ENCODE results near the gene MARCHF6. TPM values are rescaled to one million over a fixed set of nuclear protein-coding genes. Genes with fewer than 3 reads are reported as not detected.
"Not testable (repeated sequence)": the region's sequence is repeated elsewhere in the genome, so short reads cannot be mapped to it uniquely, and the experiment has no call there.

MARCHF6 gene
- polyA plus RNA-seq, 3 donors = 155 to 217 (median 204) TPM

- not testable (repeated sequence) for DNase-seq
These were observed 17.9 kb downstream of the MARCHF6 start for GRCh38 chr5:10371369-10371768.

- no peak for DNase-seq
These were observed 19.5 kb downstream of the MARCHF6 start for GRCh38 chr5:10372726-10373709.

- DNase-seq = no peak
These were observed 20.8 kb downstream of the MARCHF6 start for GRCh38 chr5:10374046-10375022.

GRCh38 chr5:10375146-10375545 lies 21.7 kb downstream of the MARCHF6 start:
- DNase-seq = not testable (repeated sequence)

- no peak for DNase-seq
These were observed 23.0 kb downstream of the MARCHF6 start for GRCh38 chr5:10376544-10376943.

GRCh38 chr5:10377081-10377480 lies 23.6 kb downstream of the MARCHF6 start:
- DNase-seq = no peak

- no peak for DNase-seq
These were observed 28.3 kb downstream of the MARCHF6 start for GRCh38 chr5:10381803-10382202.

- DNase-seq = no peak
These were observed 31.0 kb downstream of the MARCHF6 start for GRCh38 chr5:10384483-10384882.

GRCh38 chr5:10387690-10388089 lies 34.2 kb downstream of the MARCHF6 start:
- DNase-seq = no peak

- DNase-seq = no peak
These were observed 37.6 kb downstream of the MARCHF6 start for GRCh38 chr5:10391130-10391529.

- not testable (repeated sequence) for DNase-seq
These were observed 39.3 kb downstream of the MARCHF6 start for GRCh38 chr5:10392567-10393328.

- DNase-seq = no peak
These were observed 40.0 kb downstream of the MARCHF6 start for GRCh38 chr5:10393491-10393890.

GRCh38 chr5:10396552-10396951 lies 43.1 kb downstream of the MARCHF6 start:
- DNase-seq = no peak

GRCh38 chr5:10399839-10400238 lies 46.3 kb downstream of the MARCHF6 start:
- no peak for DNase-seq

- no peak for DNase-seq
These were observed 46.9 kb downstream of the MARCHF6 start for GRCh38 chr5:10400411-10400810.

- DNase-seq = no peak
These were observed 47.3 kb downstream of the MARCHF6 start for GRCh38 chr5:10400831-10401230.

- DNase-seq = no peak
These were observed 48.0 kb downstream of the MARCHF6 start for GRCh38 chr5:10401498-10401897.
